ENCODE data around the gene SCUBE2. TPM values are rescaled to one million over a fixed set of nuclear protein-coding genes. Genes with fewer than 3 reads are reported as not detected.

SCUBE2 gene
- total and polyA plus RNA-seq, 4 donors, result 0.14 to 1.4 (median 0.42) TPM; not detected in 1

DNA sequence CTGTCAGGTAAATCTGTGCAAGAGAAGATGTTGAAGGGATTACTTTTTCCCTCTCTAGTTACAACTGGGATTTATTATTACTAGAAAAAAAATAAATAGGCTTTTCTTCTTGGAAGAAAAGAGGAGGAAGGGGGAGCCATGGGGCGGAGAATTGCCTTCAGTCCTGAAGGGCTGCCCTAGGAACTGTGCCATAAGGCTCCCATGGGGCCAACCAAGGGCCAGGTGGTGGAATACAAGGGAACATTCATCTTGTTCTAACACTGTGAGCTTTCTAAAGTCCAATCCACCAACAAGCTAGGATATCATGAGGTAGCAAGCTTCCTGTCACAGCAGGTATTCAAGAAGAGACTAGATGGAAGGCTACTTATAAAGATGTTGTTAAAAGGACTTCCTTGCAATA lies 62.8 kb downstream of the SCUBE2 start:
- H3K9ac ChIP-seq (ENCODE audit: low read depth in 1 of 2, low read length in 2 of 2), result no peak overlapping the region
- H3K27ac ChIP-seq (ENCODE audit: low read depth in 1 of 2, low read length in 2 of 2), result no peak overlapping the region
- TF ChIP-seq SP1 (IDR thresholded peaks at IDR 0.05) (no peak), GABPA (IDR thresholded peaks at IDR 0.05 in 1 of 2, conservative IDR thresholded peaks at IDR 0.05 in 1 of 2) (no peak), HNF4A (conservative IDR thresholded peaks at IDR 0.05) (no peak), FOXA2 (IDR thresholded peaks at IDR 0.05) (no peak), RXRA (IDR thresholded peaks at IDR 0.05) (no peak), RAD21 (IDR thresholded peaks at IDR 0.05) (no peak), HNF4G (IDR thresholded peaks at IDR 0.05) (no peak), EGR1 (IDR thresholded peaks at IDR 0.05; ENCODE audit: low read depth in 2 of 2) (no peak)
- TF ChIP-seq, protein P1, sequence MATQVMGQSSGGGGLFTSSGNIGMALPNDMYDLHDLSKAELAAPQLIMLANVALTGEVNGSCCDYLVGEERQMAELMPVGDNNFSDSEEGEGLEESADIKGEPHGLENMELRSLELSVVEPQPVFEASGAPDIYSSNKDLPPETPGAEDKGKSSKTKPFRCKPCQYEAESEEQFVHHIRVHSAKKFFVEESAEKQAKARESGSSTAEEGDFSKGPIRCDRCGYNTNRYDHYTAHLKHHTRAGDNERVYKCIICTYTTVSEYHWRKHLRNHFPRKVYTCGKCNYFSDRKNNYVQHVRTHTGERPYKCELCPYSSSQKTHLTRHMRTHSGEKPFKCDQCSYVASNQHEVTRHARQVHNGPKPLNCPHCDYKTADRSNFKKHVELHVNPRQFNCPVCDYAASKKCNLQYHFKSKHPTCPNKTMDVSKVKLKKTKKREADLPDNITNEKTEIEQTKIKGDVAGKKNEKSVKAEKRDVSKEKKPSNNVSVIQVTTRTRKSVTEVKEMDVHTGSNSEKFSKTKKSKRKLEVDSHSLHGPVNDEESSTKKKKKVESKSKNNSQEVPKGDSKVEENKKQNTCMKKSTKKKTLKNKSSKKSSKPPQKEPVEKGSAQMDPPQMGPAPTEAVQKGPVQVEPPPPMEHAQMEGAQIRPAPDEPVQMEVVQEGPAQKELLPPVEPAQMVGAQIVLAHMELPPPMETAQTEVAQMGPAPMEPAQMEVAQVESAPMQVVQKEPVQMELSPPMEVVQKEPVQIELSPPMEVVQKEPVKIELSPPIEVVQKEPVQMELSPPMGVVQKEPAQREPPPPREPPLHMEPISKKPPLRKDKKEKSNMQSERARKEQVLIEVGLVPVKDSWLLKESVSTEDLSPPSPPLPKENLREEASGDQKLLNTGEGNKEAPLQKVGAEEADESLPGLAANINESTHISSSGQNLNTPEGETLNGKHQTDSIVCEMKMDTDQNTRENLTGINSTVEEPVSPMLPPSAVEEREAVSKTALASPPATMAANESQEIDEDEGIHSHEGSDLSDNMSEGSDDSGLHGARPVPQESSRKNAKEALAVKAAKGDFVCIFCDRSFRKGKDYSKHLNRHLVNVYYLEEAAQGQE (IDR thresholded peaks at IDR 0.05), result no peak
- TF ChIP-seq, protein P2, sequence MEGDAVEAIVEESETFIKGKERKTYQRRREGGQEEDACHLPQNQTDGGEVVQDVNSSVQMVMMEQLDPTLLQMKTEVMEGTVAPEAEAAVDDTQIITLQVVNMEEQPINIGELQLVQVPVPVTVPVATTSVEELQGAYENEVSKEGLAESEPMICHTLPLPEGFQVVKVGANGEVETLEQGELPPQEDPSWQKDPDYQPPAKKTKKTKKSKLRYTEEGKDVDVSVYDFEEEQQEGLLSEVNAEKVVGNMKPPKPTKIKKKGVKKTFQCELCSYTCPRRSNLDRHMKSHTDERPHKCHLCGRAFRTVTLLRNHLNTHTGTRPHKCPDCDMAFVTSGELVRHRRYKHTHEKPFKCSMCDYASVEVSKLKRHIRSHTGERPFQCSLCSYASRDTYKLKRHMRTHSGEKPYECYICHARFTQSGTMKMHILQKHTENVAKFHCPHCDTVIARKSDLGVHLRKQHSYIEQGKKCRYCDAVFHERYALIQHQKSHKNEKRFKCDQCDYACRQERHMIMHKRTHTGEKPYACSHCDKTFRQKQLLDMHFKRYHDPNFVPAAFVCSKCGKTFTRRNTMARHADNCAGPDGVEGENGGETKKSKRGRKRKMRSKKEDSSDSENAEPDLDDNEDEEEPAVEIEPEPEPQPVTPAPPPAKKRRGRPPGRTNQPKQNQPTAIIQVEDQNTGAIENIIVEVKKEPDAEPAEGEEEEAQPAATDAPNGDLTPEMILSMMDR (IDR thresholded peaks at IDR 0.05; ENCODE audit: low read depth, low read length, missing input control), result no peak
- DNase-seq (ENCODE audit: low spot score), result no peak
- no peak overlapping the region for H3K4me3 ChIP-seq (ENCODE audit: low read depth in 1 of 3, low read length in 3 of 3)
- WGBS, result 98% methylated on average over 1 of the region's 1 CpG
- H3K9me3 ChIP-seq (ENCODE audit: control insufficient read depth in 4 of 4, low read length in 3 of 4), result no peaks in the 10 kb centered on the region
- no peaks in the 10 kb centered on the region for H3K27me3 ChIP-seq (ENCODE audit: control insufficient read depth in 4 of 4, insufficient read depth in 4 of 4, low read length in 3 of 4)
- H3K36me3 ChIP-seq (ENCODE audit: control insufficient read depth in 4 of 4, insufficient read depth in 3 of 4, low read depth in 1 of 4, low read length in 3 of 4), result no peaks in the 10 kb centered on the region
- H3K4me1 ChIP-seq (ENCODE audit: control insufficient read depth in 4 of 4, insufficient read depth in 4 of 4, low read length in 3 of 4), result no peaks in the 10 kb centered on the region

DNA sequence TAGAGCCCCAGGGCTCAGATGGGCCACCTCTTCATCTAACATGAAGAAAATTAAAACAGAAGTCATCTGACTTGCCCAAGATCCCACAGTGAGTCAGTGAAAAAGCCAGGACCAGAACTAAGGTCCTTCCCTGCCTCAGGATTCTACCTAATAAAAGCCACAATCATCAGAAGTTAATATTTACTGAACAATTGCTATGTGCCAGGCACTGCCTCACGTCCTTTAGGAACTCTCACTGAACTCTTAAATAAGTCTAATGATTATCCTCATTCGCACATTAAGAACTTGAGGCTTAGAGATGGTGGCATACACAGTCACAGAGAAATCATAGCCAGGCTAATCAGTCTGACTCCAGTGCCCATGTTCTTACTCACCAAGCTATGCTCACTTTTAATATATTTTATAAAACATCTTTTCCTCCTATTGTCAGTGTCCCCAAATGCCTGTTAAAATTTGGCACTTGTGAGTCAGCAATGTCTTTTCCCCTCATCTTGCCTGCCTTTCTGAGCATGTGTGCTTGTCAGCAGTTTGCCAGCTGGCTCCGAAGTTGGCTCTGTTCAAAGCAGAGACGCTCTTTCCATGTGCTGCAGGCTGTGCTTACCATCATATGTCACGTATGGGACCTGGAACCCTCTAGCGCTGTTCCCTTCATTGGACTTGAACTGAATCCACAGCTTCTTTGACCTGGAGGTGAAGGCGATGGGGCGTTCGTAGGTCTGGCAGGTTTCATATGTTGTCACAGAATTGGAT lies 66.1 kb downstream of the SCUBE2 start:
- no peak overlapping the region for H3K9ac ChIP-seq (ENCODE audit: low read depth in 1 of 2, low read length in 2 of 2)
- no peak overlapping the region for H3K4me3 ChIP-seq (ENCODE audit: low read depth in 1 of 3, low read length in 3 of 3)
- H3K36me3 ChIP-seq (ENCODE audit: control insufficient read depth in 4 of 4, insufficient read depth in 3 of 4, low read depth in 1 of 4, low read length in 3 of 4), result no peaks in the 10 kb centered on the region
- no peak overlapping the region for H3K27ac ChIP-seq (ENCODE audit: low read depth in 1 of 2, low read length in 2 of 2)
- 93% methylated on average over 9 of the region's 9 CpGs for WGBS
- TF ChIP-seq, protein P2 (IDR thresholded peaks at IDR 0.05; ENCODE audit: low read depth, low read length, missing input control), result no peak
- TF ChIP-seq HNF4G (IDR thresholded peaks at IDR 0.05) (no peak), NR2F2 (IDR thresholded peaks at IDR 0.05) (no peak), FOXA1 (IDR thresholded peaks at IDR 0.05) (no peak), JUND (IDR thresholded peaks at IDR 0.05) (no peak), GABPA (IDR thresholded peaks at IDR 0.05 in 1 of 2, conservative IDR thresholded peaks at IDR 0.05 in 1 of 2) (no peak), EGR1 (IDR thresholded peaks at IDR 0.05; ENCODE audit: low read depth in 2 of 2) (no peak), TAF1 (conservative IDR thresholded peaks at IDR 0.05) (no peak), SP1 (IDR thresholded peaks at IDR 0.05) (no peak)
- TF ChIP-seq, protein P3, sequence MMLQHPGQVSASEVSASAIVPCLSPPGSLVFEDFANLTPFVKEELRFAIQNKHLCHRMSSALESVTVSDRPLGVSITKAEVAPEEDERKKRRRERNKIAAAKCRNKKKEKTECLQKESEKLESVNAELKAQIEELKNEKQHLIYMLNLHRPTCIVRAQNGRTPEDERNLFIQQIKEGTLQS (IDR thresholded peaks at IDR 0.05), result no peak
- TF ChIP-seq, protein P1 (IDR thresholded peaks at IDR 0.05), result no peak
- TF ChIP-seq, protein P4, sequence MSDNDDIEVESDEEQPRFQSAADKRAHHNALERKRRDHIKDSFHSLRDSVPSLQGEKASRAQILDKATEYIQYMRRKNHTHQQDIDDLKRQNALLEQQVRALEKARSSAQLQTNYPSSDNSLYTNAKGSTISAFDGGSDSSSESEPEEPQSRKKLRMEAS (IDR thresholded peaks at IDR 0.05), result no peak
- no peaks in the 10 kb centered on the region for H3K4me1 ChIP-seq (ENCODE audit: control insufficient read depth in 4 of 4, insufficient read depth in 4 of 4, low read length in 3 of 4)
- no peaks in the 10 kb centered on the region for H3K27me3 ChIP-seq (ENCODE audit: control insufficient read depth in 4 of 4, insufficient read depth in 4 of 4, low read length in 3 of 4)
- DNase-seq (ENCODE audit: low spot score), result no peak
- H3K9me3 ChIP-seq (ENCODE audit: control insufficient read depth in 4 of 4, low read length in 3 of 4), result no peaks in the 10 kb centered on the region
